Fibroblast of the conjunctiva (primary cell): ENCODE data around the gene MAX.

Experiments
- DNase-seq: peaks from one replicate; pipeline ENCODE4 v3.0.0-alpha.2; 2010; ENCODE audit warnings: low read depth

MAX gene

DNA sequence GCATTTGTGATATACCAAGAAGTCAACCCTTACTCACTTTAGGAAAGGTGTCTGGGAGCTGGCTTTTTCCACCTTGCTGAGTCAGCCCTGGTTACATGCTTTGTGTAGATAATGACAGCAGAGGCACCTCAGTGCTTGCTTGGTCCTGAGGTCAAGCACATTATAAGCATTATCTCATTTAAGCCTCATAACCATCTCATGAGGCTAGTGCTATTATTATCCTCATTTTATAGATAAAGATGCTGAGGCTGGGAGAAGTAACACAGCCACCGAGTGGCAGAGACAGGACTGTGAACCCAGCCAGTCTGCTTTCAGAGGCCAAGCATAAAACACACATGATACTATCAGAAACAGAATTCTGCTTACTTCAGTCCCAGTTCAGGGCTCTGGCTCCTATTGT lies 29.4 kb downstream of the MAX start:
- DNase-seq, result no peak

DNA sequence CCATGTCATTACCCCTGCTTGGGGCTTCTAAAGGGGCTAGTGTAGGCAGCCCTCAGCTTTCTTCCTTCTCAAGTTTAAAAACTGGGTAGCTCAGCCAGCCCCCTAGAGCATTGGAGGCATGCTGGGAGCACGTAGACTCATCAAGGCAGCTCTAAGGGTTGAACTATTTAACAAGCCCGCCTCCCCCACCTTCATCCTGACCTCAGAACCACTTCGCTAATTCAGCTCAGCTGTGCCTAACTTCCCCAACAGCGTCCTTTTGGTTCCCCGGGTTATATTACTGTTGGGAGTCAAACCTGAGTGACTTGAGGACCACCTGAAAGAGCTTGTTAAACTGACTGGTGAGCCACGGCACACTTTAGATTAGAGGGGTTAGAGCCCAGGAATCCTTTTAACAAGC lies 30.1 kb downstream of the MAX start:
- no peak for DNase-seq

DNA sequence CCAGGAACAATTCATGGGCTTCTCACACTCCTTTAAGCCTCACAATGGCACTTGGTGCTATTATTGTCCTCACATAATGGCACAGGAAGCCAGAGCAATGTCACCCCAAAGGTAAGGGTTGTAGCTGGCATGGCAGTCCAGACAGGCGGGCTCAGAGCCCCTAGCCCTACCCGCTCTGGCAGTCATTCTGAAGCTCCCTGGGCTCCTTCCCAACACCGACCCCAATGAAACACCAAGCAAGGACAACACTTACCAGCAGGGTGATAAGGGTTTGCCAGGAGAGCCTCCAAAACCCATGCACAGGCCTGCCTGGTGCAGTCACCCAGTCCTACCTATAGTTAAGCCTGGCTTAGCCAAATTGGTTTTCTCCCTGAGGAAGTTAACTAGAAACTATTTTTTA lies 30.8 kb downstream of the MAX start:
- no peak for DNase-seq

DNA sequence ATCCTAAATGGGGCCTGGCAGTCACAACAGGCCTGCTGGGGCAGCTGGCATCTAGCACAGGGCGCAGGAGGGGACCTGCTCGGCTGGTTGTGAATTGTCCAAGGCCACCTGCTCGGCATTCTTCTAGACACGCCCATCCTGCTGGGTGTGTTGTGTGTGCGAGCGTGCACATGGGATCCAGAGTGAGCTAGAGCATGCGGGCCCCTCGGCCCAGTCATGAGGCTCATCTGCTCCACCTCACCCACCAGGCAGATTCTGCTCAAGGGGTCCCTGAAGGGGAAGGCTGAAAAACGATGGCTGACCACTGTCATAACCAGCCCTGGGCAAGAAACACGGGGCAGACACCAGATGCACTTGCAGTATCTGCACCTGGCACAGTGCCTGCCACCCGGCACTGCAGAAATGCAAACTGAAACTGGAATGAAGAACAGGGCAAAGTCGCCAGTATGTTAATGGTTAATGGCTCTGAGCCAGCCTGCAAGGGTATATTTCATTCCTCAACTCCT lies 31.8 kb downstream of the MAX start:
- no peak for DNase-seq

DNA sequence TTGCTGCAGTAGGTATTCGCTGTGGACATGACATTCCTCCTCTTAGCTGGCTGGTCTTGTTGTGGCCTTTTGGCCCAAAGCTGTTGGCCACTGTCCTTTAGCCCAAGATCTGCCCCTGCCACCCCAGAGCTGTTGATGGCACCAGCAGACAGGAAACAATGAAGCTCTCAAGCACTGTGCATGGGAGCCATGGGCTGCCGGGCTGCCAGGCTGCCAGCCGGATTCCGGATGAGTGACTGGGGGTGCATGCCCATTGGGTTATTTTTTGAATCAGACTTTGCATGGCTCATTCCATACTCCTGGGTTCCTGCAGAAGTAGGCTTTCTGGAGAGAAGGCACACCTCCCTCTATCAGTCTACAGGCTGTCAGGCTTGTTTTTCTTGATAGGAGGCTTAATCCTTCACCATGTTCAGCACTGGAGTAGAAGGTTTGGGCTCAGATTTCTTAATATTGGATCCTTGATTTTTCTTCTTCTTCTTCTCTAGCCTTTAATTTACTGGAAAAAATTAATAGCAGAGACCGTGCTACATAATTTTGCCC lies 32.4 kb downstream of the MAX start:
- DNase-seq, result no peak

DNA sequence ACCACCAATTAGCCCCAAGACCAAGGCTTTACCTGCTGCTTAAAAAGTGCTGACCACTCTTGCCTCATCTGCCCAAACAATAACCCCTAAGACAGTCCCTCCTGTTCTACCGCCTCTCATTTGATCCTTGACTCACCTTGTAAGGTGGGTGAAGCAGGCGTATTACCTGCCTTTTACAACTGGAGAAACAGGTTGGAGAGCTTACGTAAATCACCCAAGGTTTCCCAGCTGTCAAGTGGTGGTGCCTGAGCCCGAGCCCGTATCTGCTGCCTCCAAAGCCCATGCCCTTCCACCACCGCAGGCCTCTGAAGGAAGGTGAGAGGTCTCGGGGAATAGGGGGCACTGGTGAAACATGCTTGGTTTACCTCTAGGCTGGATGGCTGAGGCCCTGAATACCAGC lies 36.6 kb downstream of the MAX start:
- DNase-seq, result no peak

DNA sequence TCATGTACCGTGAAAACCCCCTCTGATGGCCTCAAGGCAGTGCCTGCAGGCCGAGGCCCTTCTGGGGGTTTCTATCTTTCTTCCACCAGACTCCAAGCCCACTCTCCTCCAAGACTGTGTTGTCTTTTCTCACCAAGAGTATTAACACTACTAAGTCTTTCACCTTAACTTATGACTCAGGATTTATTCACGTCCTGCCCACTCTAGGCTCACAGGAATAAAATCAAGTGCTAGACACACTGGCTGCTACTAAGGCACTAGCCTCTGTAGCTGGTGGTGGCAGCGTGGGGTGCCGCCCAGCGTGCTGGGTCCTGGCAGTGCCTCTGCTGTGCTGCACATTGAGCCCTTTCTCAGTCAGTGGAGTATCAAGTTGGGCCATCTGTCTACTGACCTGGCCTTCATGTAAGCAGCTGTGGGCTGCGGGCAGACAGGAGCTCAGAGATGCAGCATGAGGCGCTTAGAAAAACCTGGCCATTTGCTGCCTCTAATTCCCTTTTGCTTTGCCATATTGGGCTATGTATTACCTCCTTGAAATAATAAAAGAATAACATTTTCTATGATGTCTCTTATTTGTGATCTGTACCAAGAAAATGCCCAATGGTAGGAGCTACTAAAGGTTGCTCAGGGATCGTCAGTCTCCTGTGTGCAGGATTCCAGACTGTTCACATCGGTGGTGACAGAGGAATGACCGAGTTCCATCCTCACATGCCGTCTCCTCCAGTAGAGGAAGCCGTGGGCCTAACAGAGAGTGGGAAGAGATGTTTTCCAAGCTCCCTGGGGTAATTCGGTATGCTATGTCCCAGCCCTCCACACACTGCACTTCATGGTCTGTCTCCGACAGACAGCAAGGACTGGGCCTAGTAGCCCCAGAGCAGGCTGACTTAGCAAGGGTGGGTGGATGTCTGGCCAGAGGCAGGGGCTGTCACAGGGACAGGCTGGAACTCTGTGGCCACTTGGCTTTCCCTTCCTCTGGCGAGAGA lies 39.9 kb downstream of the MAX start:
- no peak for DNase-seq

DNA sequence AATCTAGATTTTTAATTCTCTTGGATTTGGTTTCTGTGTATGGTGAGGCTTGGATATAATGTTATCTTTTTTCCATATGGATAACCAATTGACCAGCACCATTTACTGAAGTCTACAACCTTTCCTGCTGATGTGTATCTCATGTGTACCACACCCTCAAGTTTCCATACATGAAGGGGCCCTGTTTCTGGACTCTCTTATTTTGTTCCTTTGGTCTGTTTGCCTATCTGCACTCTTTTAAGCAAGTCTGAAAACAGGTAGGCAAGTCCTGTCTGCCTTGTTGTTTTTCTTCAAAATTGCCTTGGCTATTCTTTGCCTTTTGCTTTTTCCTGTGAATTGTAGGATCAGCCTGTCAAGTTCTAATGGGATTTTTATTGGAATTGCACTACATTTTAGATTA lies 44.6 kb downstream of the MAX start:
- DNase-seq, result no peak

DNA sequence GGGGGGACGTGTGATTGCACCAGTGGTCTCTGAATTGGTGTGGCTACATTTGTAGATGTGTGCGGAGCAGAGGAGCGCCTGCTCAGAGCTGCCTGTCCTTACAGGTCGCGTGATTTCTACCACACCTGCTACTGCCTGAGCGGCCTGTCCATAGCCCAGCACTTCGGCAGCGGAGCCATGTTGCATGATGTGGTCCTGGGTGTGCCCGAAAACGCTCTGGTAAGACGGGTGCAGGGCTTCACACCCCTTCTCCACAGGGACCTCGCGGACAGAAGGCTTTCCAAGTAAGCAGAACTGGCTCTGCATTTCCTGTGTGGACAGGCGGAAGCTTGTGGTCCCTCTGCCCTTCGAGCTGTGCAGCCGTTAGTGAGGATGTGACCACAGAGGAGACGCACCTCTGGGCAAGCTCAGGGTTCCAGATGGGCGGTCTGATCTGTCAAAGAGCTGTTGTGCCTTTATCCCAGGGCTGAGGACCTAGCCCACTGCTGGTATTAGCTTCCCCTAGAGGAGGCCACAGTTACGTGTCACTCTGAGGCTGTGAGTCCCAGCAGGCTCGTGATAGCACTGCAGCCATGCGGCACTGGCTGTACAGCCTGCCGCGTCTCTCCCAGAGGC lies 47.7 kb downstream of the MAX start:
- DNase-seq, result no peak

DNA sequence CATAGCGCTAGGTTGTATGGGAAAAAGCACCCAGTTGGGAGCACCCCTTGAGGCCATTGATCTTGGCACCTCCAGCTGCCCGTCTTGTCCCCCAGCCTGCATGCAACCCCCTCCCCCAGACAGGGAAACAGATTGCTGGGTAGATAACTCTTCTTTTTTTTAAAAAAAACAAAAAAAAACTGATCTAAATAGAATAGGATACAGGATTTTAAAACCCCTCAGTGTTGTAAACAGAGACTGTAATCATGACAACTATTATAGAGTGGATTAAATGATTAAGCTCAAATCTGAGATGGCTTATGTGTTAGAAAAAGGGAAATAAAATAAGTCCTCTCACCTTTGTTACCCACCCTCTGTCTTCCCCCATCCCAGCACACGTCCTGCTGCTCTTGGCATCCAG lies 48.9 kb downstream of the MAX start:
- no peak for DNase-seq

DNA sequence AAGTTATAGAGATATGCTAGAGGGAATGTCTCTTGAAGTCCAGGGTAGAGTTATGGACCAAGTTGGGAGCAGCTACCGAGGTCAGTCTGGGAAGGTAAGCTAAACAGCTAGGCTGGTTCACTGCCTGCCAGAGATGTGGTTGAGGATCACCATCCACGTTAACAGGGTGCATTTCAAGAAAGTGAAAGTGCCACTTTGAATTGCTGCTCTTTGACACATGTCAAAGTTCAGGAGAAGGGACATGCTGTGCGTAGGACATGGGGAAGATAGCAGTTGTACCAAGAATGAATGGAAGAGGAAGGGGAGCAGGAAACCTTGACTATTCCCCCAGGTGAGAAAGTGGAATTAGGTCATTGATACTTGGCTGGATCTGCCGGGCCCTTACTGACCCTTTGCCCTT lies 49.5 kb downstream of the MAX start:
- no peak for DNase-seq

DNA sequence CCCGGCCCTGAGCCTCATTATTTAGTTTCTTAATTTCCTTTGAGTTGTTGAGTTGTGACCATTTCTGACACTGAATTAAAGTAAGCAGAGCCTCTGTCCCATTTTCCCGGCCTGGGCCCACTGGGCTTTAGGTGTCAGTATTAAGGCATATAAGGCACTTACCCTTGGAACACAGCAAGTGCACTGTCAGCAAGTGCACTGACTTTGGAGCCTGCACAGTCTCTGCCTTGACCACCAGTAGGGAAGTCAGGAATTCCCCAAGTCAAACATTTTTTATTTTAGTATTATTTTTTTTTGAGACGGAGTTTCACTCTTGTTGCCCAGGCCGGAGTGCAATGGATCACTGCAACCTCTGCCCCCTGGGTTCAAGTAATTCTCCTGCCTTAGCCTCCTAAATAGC lies 56.6 kb downstream of the MAX start:
- DNase-seq, result no peak

DNA sequence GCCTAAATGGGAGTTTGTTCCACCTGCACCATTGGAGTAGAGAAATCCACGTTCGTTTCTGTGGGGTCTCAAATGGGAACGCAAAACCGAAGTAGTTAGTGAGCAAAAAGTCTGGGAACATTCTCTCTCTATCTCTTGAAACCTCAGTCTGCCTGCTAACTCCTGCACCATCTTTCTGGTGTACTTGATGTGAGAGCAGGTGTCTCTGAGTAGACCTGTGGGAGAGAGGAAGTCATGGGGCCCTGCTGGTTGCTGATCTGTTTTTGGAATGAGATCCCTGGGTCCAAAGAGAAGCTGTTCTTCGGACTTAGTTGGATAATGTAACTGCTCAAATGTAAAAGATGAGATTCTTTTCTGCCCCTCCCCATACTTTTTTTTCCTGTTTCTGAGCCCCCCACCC lies 57.3 kb downstream of the MAX start:
- no peak for DNase-seq

DNA sequence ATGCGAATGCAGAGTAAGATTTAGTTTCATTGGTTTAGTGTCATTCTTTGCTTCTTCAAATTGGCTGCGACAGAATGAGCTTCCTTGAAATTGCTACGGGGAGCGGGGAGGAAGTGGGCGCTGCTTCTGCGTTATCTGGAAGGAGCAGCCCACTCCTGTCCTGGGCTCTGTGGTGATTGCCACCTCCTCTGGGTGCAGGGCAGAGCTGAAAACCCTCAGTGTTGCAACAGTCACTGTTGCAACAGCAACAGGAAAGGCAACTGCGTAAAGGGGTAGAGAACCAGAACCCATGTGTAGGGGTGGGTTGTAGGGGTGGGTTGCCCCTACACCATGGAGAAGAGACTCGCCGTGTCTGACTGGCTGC lies 57.7 kb downstream of the MAX start:
- DNase-seq, result no peak

DNA sequence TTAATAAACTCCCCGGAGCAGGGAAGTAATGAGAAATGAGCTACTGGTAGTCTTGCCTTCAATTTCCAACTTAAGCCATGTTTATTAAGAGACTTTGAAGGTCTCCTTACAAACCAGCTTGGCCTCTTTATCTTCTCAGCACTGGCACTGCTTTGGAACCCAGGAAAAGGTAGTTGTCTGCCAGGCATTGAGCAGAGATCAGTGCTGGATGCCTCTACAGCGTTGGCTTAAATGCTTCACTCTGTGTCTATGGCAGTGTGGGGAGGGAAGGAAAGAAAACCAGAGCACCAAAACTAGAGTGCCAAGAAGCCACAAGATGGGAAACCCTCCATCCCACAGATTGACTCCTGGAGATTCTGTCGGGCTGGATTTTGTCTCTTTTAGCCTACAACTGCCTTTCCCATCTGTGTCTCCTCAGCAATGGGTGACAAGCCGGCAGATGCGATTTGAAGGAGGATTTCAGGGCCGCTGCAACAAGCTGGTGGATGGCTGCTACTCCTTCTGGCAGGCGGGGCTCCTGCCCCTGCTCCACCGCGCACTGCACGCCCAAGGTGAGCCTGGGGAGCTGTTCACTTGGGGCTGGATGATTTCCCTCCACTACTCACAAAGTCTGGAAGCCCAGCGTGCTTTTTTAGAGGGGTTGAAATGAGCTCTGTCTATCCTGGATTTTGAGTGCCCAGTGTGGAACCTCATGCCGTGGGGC lies 58.3 kb downstream of the MAX start:
- no peak for DNase-seq

DNA sequence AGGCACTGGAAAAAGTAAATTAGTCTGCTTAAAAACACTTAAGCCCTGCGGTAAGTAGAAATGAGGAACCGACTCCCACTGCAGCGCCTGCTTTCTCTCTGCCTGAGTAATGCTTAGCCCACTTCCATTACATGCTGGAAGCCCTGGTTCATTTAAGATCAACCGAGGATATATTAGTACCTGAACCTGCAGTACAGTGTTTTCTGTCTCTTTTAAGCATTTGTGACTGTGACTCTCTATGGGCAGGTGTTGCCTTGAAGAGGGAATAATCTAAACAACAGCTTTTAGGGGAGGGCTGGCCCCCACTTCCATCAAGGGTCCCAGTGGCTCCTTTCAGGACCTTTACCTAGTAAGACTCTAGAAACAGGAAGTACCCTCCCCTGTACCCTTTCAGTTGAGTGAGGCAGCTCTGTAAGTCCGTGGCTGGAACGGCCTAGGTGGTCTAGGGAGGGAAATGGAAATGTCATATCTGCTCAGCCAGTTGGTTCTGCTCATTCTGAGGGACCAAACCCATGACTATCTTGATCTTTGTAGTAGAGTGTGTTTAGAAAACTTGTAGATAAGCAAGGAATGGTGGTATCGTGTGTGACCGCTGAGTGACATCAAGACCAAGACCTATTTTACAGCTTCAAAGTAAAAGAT lies 59.5 kb downstream of the MAX start:
- DNase-seq, result no peak

DNA sequence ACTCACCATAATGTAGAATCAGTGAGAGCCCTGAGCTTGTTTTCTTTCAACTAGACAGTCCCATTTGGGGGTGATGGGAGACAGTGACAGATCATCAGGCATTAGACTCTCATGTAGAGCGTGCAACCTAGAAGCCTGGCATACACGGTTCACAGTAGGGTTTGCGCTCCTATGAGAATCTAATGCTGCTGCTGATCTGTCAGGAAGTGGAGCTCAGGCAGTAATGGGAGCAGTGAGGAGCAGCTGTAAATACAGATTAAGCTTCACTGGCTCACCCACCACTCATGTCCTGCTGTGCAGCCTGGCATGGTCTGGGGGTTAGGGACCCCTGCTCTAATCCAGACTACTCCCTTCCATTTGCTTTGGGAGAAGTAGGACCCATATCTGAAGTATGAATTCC lies 60.0 kb downstream of the MAX start:
- DNase-seq, result no peak

DNA sequence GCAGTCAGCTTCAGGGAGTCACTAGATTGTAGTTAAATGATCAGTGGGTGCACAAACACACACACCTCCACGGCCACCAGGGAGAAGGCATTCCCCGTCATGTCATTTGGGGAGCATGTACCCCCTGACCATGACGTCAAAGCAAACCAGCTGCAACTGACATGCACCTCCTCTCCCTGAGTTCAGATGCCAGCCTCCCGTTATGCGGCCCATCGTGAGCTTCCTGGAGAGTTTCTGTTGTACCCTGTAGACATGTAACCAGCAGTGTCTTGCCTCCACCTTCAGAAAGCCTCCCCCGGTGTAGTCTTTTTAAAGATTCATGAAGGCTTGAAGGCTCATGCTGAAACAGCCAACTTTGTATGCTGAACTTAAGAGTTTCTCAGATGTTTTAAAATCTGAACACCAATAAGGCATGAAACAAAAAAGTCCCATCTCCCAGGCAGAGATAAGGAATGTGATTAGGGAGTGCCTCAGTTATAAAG lies 60.8 kb downstream of the MAX start:
- DNase-seq, result no peak

DNA sequence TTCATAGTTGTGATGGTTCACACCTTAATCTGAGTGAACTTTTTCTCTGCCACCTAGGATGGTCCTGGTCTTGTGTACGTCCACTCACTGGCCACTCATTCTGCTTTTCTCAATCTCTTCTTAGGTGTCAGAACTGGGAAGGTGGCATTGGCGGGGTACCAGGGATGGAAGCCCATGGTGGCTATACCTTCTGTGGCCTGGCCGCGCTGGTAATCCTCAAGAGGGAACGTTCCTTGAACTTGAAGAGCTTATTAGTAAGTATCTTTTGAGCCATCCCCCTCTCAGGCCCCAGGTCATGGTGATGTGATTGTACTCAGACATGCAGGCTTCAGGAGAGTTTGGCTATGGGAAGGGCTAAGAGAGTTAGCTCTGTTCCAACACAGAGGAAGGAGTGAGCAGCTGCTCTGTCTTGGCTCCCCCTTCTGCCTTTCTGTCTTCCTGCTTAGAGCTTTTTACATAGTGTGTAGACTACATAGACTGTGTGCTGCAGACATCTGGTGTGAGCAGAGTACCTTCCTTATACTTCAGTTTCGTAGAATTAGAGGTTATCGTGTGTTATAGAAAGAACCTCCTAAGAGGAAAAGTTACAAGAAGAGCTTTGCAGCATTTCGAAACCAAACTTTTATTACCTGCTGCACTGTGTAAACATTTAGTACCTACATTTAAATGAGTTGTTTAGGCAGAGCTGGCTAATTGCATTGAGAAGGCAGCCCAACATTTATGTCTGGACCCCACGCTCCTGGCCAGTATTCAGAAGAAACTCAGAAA lies 61.5 kb downstream of the MAX start:
- DNase-seq, result no peak

DNA sequence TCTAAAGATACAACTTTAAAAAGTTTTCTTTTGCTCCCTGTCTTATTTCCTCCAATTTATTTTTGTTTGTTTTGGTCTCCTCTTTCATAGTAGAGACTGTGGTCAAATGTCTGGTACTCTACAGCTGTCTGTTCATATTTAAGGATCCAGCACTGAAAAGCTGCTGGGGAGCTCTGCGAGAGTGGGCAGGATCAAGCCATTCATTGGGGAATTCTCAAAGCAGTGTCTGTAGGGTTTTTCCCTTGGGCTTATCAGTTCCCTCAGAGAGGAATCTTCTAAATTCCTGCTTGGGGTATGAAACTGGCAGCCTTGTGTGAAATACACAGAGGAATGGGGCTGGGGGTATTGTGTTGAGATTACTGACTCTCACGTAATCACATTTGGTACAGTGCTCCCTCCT lies 63.4 kb downstream of the MAX start:
- DNase-seq, result no peak

DNA sequence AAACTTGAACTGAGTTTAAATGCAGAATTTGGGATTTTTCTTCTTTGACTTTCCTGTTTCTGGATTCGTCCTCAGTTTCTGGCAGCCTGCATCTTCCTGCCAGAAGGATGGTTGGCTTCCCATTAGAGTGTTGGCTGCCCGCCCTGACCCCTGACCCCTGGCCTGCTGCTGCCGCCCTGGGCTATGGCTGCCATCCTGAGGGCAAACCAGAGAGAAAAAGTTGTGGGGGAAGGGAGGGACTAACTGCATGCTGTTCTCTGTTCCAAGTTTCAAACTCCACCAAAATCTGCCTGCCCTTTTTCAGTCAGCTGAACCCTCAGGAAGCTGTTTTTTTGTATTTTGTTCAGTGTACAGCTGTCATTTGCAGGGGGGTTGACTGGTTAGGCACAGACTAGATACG lies 67.3 kb downstream of the MAX start:
- DNase-seq, result peak; percentile 26
